Mesenchymal stem cell (in vitro differentiated cells and primary cell): ENCODE measurements around the gene HSPA1B.

Experiments
- DNase-seq: peaks from one replicate; pipeline ENCODE4 v3.0.0-alpha.2; 2013
- H2AFZ ChIP-seq: one replicate; pipeline ENCODE4 v1.6.1; 2013; ENCODE audit warnings: low read depth, mild to moderate bottlenecking, control low read depth, inconsistent platforms, low read length, moderate library complexity
- H2AK5ac ChIP-seq: 2 replicates; pipeline ENCODE4 v1.6.1; 2013; ENCODE audit warnings: low read length, moderate library complexity, mild to moderate bottlenecking, inconsistent platforms; ENCODE audit not compliant: severe bottlenecking
- H2BK120ac ChIP-seq: one replicate; pipeline ENCODE4 v1.6.1; 2013; ENCODE audit warnings: low read depth, mild to moderate bottlenecking, inconsistent platforms, low read length, moderate library complexity
- H2BK12ac ChIP-seq, 2 experiments: one replicate each; pipeline ENCODE4 v1.6.1; 2013; ENCODE audit warnings: inconsistent platforms in 2 of 2, low read length in 2 of 2, mild to moderate bottlenecking in 2 of 2, moderate library complexity in 2 of 2, control low read depth in 1 of 2
- H2BK15ac ChIP-seq: one replicate; pipeline ENCODE4 v1.6.1; 2013; ENCODE audit warnings: mild to moderate bottlenecking, low read depth, inconsistent platforms; ENCODE audit not compliant: poor library complexity, severe bottlenecking
- H2BK5ac ChIP-seq: 2 replicates; pipeline ENCODE4 v1.6.1; 2013; ENCODE audit warnings: low read depth, mild to moderate bottlenecking, low read length, control low read depth, inconsistent platforms; ENCODE audit not compliant: poor library complexity, severe bottlenecking
- H3K14ac ChIP-seq, 2 experiments: one replicate each; pipeline ENCODE4 v1.6.1; 2013; ENCODE audit warnings: inconsistent platforms in 2 of 2, low read length in 2 of 2, control low read depth in 1 of 2, mild to moderate bottlenecking in 1 of 2, moderate library complexity in 1 of 2
- H3K18ac ChIP-seq, 2 experiments: one replicate each; pipeline ENCODE4 v1.6.1; 2013; ENCODE audit warnings: inconsistent platforms in 2 of 2, low read length in 2 of 2, control low read depth in 1 of 2, low read depth in 1 of 2, mild to moderate bottlenecking in 1 of 2
- H3K23ac ChIP-seq, 2 experiments: one replicate each; pipeline ENCODE4 v1.6.1; 2013; ENCODE audit warnings: inconsistent platforms in 2 of 2, low read length in 2 of 2, mild to moderate bottlenecking in 2 of 2, moderate library complexity in 2 of 2, control low read depth in 1 of 2
- H3K27ac ChIP-seq: 2 replicates; pipeline ENCODE4 v1.5.1; 2013; ENCODE audit warnings: mild to moderate bottlenecking, moderate library complexity, low read length, control low read depth, inconsistent platforms; ENCODE audit not compliant: poor library complexity, severe bottlenecking
- H3K27me3 ChIP-seq, 2 experiments: 2 replicates each; pipeline versions ENCODE4 v1.6.1 to v1.7.0; 2013; ENCODE audit warnings: low read length in 2 of 2, mild to moderate bottlenecking in 2 of 2, moderate library complexity in 2 of 2, control low read depth in 1 of 2, inconsistent platforms in 1 of 2; ENCODE audit not compliant: control insufficient read depth in 1 of 2, insufficient read depth in 1 of 2
- H3K36me3 ChIP-seq, 2 experiments: 2 replicates each; pipeline versions ENCODE4 v1.6.1 to v1.7.0; 2013; ENCODE audit warnings: low read length in 2 of 2, control low read depth in 1 of 2, inconsistent platforms in 1 of 2, low read depth in 1 of 2, mild to moderate bottlenecking in 1 of 2; ENCODE audit not compliant: insufficient read depth in 2 of 2, control insufficient read depth in 1 of 2
- H3K4ac ChIP-seq, 2 experiments: one replicate each; pipeline ENCODE4 v1.6.1; 2013; ENCODE audit warnings: inconsistent platforms in 2 of 2, low read length in 2 of 2, mild to moderate bottlenecking in 2 of 2, moderate library complexity in 2 of 2, control low read depth in 1 of 2, low read depth in 1 of 2
- H3K4me1 ChIP-seq: 2 replicates; pipeline ENCODE4 v1.6.1; 2013; ENCODE audit warnings: low read depth, low read length, control low read depth; ENCODE audit not compliant: control insufficient read depth, insufficient read depth
- H3K4me2 ChIP-seq: 2 replicates; pipeline ENCODE4 v1.6.1; 2013; ENCODE audit warnings: low read length, mild to moderate bottlenecking, inconsistent platforms; ENCODE audit not compliant: poor library complexity, severe bottlenecking
- H3K4me3 ChIP-seq, 2 experiments: 2 replicates each; pipeline versions ENCODE4 v1.5.1 to v1.7.0; 2013; ENCODE audit warnings: low read length in 2 of 2, mild to moderate bottlenecking in 2 of 2, control low read depth in 1 of 2, low read depth in 1 of 2; ENCODE audit not compliant: insufficient read depth in 1 of 2
- H3K79me1 ChIP-seq: replicated peaks from 2 replicates; pipeline ENCODE4 v1.6.1; 2013; ENCODE audit warnings: mild to moderate bottlenecking, control low read depth, low read length, inconsistent platforms; ENCODE audit not compliant: poor library complexity, severe bottlenecking
- H3K9ac ChIP-seq: 2 replicates; pipeline ENCODE4 v1.7.0; 2013; ENCODE audit warnings: mild to moderate bottlenecking, low read length, moderate library complexity
- H3K9me3 ChIP-seq: 2 replicates; pipeline ENCODE4 v1.7.0; 2013; ENCODE audit warnings: mild to moderate bottlenecking, low read length; ENCODE audit not compliant: control insufficient read depth
- H4K8ac ChIP-seq: one replicate; pipeline ENCODE4 v1.6.1; 2013; ENCODE audit warnings: inconsistent platforms, mild to moderate bottlenecking, low read length, moderate library complexity
- H4K91ac ChIP-seq: one replicate; pipeline ENCODE4 v1.6.1; 2013; ENCODE audit warnings: mild to moderate bottlenecking, low read length, inconsistent platforms
- WGBS: methylation state at CpG from one replicate; pipeline ENCODE4 v1.1.7; 2013; ENCODE audit warnings: mixed read lengths; 5-methylcytosine and 5-hydroxymethylcytosine counted together

Gene HSPA1B

GRCh38 chr6:31795616-31796298, 31.8 kb upstream of the HSPA1B start, which contains the start of gene VARS1:
Gene VARS1, minus strand, starts transcription at chr6:31795752. Its CDS starts 535 bp downstream, at chr6:31795217.
- Histone ChIP-seq H3K9ac (peak within 1 kb of the TSS; percentile 99), H2AFZ (peak within 1 kb of the TSS; percentile 55), H3K79me1 (peaks cover 14% of the 10 kb centered on the region), H3K23ac (peak within 1 kb of the TSS; percentile 79 to 95), H3K4me1 (peaks cover 15% of the 10 kb centered on the region), H3K14ac (peak within 1 kb of the TSS; percentile 88 to 93), H2BK12ac (peak within 1 kb of the TSS; percentile 41 to 86), H3K4ac (peak within 1 kb of the TSS; percentile 86 to 92), H4K91ac (peak within 1 kb of the TSS; percentile 99), H2BK15ac (peak within 1 kb of the TSS; percentile 62), H2AK5ac (peak within 1 kb of the TSS; percentile 70), H3K27me3 (no peaks in the 10 kb centered on the region), H3K18ac (peak within 1 kb of the TSS; percentile 94 to 97), H4K8ac (peak within 1 kb of the TSS; percentile 99), H3K4me2 (peak within 1 kb of the TSS; percentile 93), H2BK120ac (peak within 1 kb of the TSS; percentile 93), H3K4me3 (peak within 1 kb of the TSS; percentile 74 to 98), H3K9me3 (no peaks in the 10 kb centered on the region), H3K27ac (peak within 1 kb of the TSS; percentile 85), H3K36me3 (peaks cover 20 to 30% of the 10 kb centered on the region in 2 experiments), H2BK5ac (peak within 1 kb of the TSS; percentile 99)
- 2% methylated on average over 70 of the region's 75 CpGs for WGBS
- peak; percentile 87 for DNase-seq

GRCh38 chr6:31796993-31797385, 30.5 kb upstream of the HSPA1B start:
- H2BK12ac ChIP-seq: no peak overlapping the region
- no peak overlapping the region for H3K4me2 ChIP-seq
- no peak overlapping the region for H4K8ac ChIP-seq
- no peak for DNase-seq
- H3K9me3 ChIP-seq: no peaks in the 10 kb centered on the region
- no peak overlapping the region for H3K4me3 ChIP-seq
- no peak overlapping the region for H2BK15ac ChIP-seq
- H3K4me1 ChIP-seq: peaks cover 12% of the 10 kb centered on the region
- peaks cover 10% of the 10 kb centered on the region for H3K79me1 ChIP-seq
- no peaks in the 10 kb centered on the region for H3K27me3 ChIP-seq
- WGBS: no CpG with 5 or more reads among the region's 2 CpGs
- H2AK5ac ChIP-seq: no peak overlapping the region
- no peak overlapping the region for H2BK5ac ChIP-seq
- H2AFZ ChIP-seq: no peak overlapping the region
- H3K9ac ChIP-seq: no peak overlapping the region
- no peak overlapping the region for H3K23ac ChIP-seq
- H3K36me3 ChIP-seq: peaks cover 9 to 26% of the 10 kb centered on the region in 2 experiments
- no peak overlapping the region for H2BK120ac ChIP-seq
- no peak overlapping the region for H4K91ac ChIP-seq
- no peak overlapping the region for H3K14ac ChIP-seq
- H3K18ac ChIP-seq: no peak overlapping the region
- peak overlapping the region; percentile 15 for H3K27ac ChIP-seq
- no peak overlapping the region for H3K4ac ChIP-seq

DNA sequence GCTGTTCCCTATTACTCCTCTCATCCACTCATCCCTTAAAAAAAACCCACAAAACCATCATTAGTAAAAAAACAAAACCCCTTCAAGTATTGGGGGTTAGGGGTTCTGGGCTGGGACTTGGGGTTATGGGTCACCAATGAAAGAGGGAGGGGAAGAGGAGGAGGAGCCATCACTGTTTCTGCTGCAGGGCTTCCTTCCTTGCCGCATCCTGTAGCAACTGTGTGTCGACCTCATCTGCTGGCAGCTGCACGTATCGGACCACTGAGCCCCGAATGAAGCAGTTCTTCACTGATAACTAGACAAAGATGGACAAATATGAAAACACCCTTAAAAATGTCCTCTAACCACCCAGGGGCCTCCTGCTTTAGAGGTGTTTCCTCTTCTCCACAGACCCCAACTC, 29.9 kb upstream of the HSPA1B start:
- Histone ChIP-seq H2AK5ac (no peak overlapping the region), H3K4ac (no peak overlapping the region), H3K4me3 (no peak overlapping the region), H3K9ac (no peak overlapping the region), H3K36me3 (peaks cover 3 to 25% of the 10 kb centered on the region in 2 experiments), H3K79me1 (peaks cover 4% of the 10 kb centered on the region), H3K4me2 (no peak overlapping the region), H3K18ac (peak overlapping the region in 1 of 2 experiments; percentile 34), H3K23ac (peak overlapping the region in 1 of 2 experiments; percentile 24), H2AFZ (no peak overlapping the region), H2BK15ac (no peak overlapping the region), H4K8ac (no peak overlapping the region), H3K27ac (no peak overlapping the region), H3K14ac (no peak overlapping the region), H2BK12ac (no peak overlapping the region), H3K27me3 (no peaks in the 10 kb centered on the region), H2BK120ac (no peak overlapping the region), H3K4me1 (peaks cover 7% of the 10 kb centered on the region), H2BK5ac (no peak overlapping the region), H4K91ac (no peak overlapping the region), H3K9me3 (no peaks in the 10 kb centered on the region)
- no peak for DNase-seq
- 96% methylated on average over 5 of the region's 5 CpGs for WGBS

GRCh38 chr6:31799781-31800180, 27.8 kb upstream of the HSPA1B start:
- no peak overlapping the region for H3K27ac ChIP-seq
- no peaks in the 10 kb centered on the region for H3K27me3 ChIP-seq
- H3K14ac ChIP-seq: no peak overlapping the region
- H2BK15ac ChIP-seq: no peak overlapping the region
- H3K4me3 ChIP-seq: no peak overlapping the region
- no peak overlapping the region for H4K91ac ChIP-seq
- peaks cover 7 to 23% of the 10 kb centered on the region in 2 experiments for H3K36me3 ChIP-seq
- H3K4ac ChIP-seq: no peak overlapping the region
- H2BK120ac ChIP-seq: no peak overlapping the region
- peaks cover 4% of the 10 kb centered on the region for H3K4me1 ChIP-seq
- H2AFZ ChIP-seq: no peak overlapping the region
- no peak overlapping the region for H3K23ac ChIP-seq
- H2AK5ac ChIP-seq: no peak overlapping the region
- no peak overlapping the region for H4K8ac ChIP-seq
- H2BK12ac ChIP-seq: no peak overlapping the region
- over 99% methylated on average over 11 of the region's 12 CpGs for WGBS
- H3K9me3 ChIP-seq: no peaks in the 10 kb centered on the region
- peak overlapping the region; percentile 11 for H3K9ac ChIP-seq
- no peak overlapping the region for H3K18ac ChIP-seq
- H3K4me2 ChIP-seq: no peak overlapping the region
- no peak for DNase-seq
- H2BK5ac ChIP-seq: no peak overlapping the region
- H3K79me1 ChIP-seq: peaks cover 10% of the 10 kb centered on the region
